Measurements from ENCODE around the gene MACROD2. TPM values are rescaled to one million over a fixed set of nuclear protein-coding genes. Genes with fewer than 3 reads are reported as not detected.

MACROD2 gene
- total and polyA plus RNA-seq, 2 donors (not counting 1 experiment from before 2014, with no cell fraction given): 5.3 to 6.7 TPM

- DNase-seq (no peak), ATAC-seq (ENCODE audit: low read depth) (no peak)
- Histone ChIP-seq H3K27ac (ENCODE audit: low read length in 2 of 2) (no peak overlapping the region), H2AFZ (ENCODE audit: insufficient read depth, low read depth, low read length, poor library complexity, severe bottlenecking) (no peak overlapping the region), H4K20me1 (ENCODE audit: control insufficient read depth, insufficient read depth, low read length, poor library complexity, severe bottlenecking) (no peaks in the 10 kb centered on the region), H3K4me2 (replicated peaks; ENCODE audit: low read depth, low read length, poor library complexity, severe bottlenecking) (no peak overlapping the region), H3K4me1 (ENCODE audit: control insufficient read depth in 2 of 2, insufficient read depth in 2 of 2, low read length in 2 of 2) (no peaks in the 10 kb centered on the region), H3K4me3 (ENCODE audit: control extremely low read depth in 1 of 5, extremely low read depth in 1 of 5, insufficient read depth in 1 of 5, low read depth in 2 of 5, low read length in 4 of 5) (no peak overlapping the region), H3K9me3 (ENCODE audit: control extremely low read depth in 1 of 3, control insufficient read depth in 2 of 3, insufficient read depth in 1 of 3, low read length in 2 of 3) (no peaks in the 10 kb centered on the region), H3K27me3 (replicated peaks in 1 of 4; ENCODE audit: control extremely low read depth in 1 of 4, control insufficient read depth in 3 of 4, insufficient read depth in 4 of 4, low read length in 3 of 4) (no peaks in the 10 kb centered on the region), H3K9ac (ENCODE audit: low read length) (no peak overlapping the region), H3K36me3 (replicated peaks in 1 of 2; ENCODE audit: control extremely low read depth in 1 of 2, control insufficient read depth in 1 of 2, extremely low read depth in 1 of 2, insufficient read depth in 2 of 2, low read length in 1 of 2) (no peaks in the 10 kb centered on the region), H3K79me2 (ENCODE audit: control insufficient read depth, insufficient read depth, low read length) (no peaks in the 10 kb centered on the region)
- POLR2A ChIA-PET: no interaction called here
- no peak overlapping the region for H3K27ac Mint-ChIP-seq
- 83% methylated on average over 1 of the region's 3 CpGs for WGBS (ENCODE audit: insufficient coverage)
- H3K9me3 Mint-ChIP-seq (ENCODE audit: insufficient read depth): no peaks in the 10 kb centered on the region
- CTCF ChIA-PET: no interaction called here
- H3K4me3 Mint-ChIP-seq: no peak overlapping the region
- TF ChIP-seq EZH2 (IDR thresholded peaks at IDR 0.05; ENCODE audit: borderline replicate concordance, insufficient read depth, low read depth, low read length, poor library complexity, severe bottlenecking) (no peak), CTCF (IDR thresholded peaks at IDR 0.05) (no peak)
- no peaks in the 10 kb centered on the region for H3K27me3 Mint-ChIP-seq
- H3K4me1 Mint-ChIP-seq: no peaks in the 10 kb centered on the region
- intact Hi-C loops (cut with micrococcal nuclease): no loop called here
Observed at GRCh38 chr20:15075586-15075985, 1080.3 kb downstream of the MACROD2 start.

DNA sequence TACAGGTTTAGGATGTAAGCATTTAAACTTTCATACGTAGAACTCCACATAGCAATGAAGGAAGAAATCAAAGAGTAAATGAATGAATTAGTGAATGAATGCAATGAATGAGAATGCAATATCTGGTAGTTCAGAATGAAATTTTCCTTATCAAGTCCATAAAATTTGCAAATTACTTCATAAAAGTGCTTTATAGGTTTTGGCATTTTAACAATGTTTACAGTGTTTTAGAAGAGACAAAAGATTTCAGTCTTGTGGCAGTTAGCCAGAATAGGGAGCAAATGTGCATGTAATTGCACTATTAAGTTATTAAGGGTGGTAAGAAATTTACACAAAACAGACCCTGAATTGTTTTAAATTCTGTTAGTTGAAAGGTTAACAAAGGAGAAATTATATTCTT, 1081.5 kb downstream of the MACROD2 start:
- H3K79me2 ChIP-seq (ENCODE audit: control insufficient read depth, insufficient read depth, low read length): no peaks in the 10 kb centered on the region
- TF ChIP-seq CTCF (IDR thresholded peaks at IDR 0.05): no peak
- no peak for TF ChIP-seq EZH2 (IDR thresholded peaks at IDR 0.05; ENCODE audit: borderline replicate concordance, insufficient read depth, low read depth, low read length, poor library complexity, severe bottlenecking)
- no peaks in the 10 kb centered on the region for H3K27me3 ChIP-seq (replicated peaks in 1 of 4; ENCODE audit: control extremely low read depth in 1 of 4, control insufficient read depth in 3 of 4, insufficient read depth in 4 of 4, low read length in 3 of 4)
- no peak overlapping the region for H2AFZ ChIP-seq (ENCODE audit: insufficient read depth, low read depth, low read length, poor library complexity, severe bottlenecking)
- no peak overlapping the region for H3K9ac ChIP-seq (ENCODE audit: low read length)
- ATAC-seq (ENCODE audit: low read depth) (no peak), DNase-seq (no peak)
- CTCF ChIA-PET: no interaction called here
- no peaks in the 10 kb centered on the region for H3K27me3 Mint-ChIP-seq
- H3K27ac ChIP-seq (ENCODE audit: low read length in 2 of 2): no peak overlapping the region
- no peak overlapping the region for H3K4me3 Mint-ChIP-seq
- H3K4me1 ChIP-seq (ENCODE audit: control insufficient read depth in 2 of 2, insufficient read depth in 2 of 2, low read length in 2 of 2): no peaks in the 10 kb centered on the region
- no peak overlapping the region for H3K27ac Mint-ChIP-seq
- H3K9me3 Mint-ChIP-seq (ENCODE audit: insufficient read depth): no peaks in the 10 kb centered on the region
- intact Hi-C loops (cut with micrococcal nuclease): no loop called here
- H3K4me1 Mint-ChIP-seq: no peaks in the 10 kb centered on the region
- H3K9me3 ChIP-seq (ENCODE audit: control extremely low read depth in 1 of 3, control insufficient read depth in 2 of 3, insufficient read depth in 1 of 3, low read length in 2 of 3): no peaks in the 10 kb centered on the region
- no peaks in the 10 kb centered on the region for H3K36me3 ChIP-seq (replicated peaks in 1 of 2; ENCODE audit: control extremely low read depth in 1 of 2, control insufficient read depth in 1 of 2, extremely low read depth in 1 of 2, insufficient read depth in 2 of 2, low read length in 1 of 2)
- POLR2A ChIA-PET: no interaction called here
- H4K20me1 ChIP-seq (ENCODE audit: control insufficient read depth, insufficient read depth, low read length, poor library complexity, severe bottlenecking): no peaks in the 10 kb centered on the region
- no peak overlapping the region for H3K4me2 ChIP-seq (replicated peaks; ENCODE audit: low read depth, low read length, poor library complexity, severe bottlenecking)
- no peak overlapping the region for H3K4me3 ChIP-seq (ENCODE audit: control extremely low read depth in 1 of 5, extremely low read depth in 1 of 5, insufficient read depth in 1 of 5, low read depth in 2 of 5, low read length in 4 of 5)
- WGBS (ENCODE audit: insufficient coverage): no CpG with 5 or more reads among the region's 1 CpG
